Thyroid gland (tissue), 4 donors: Measurements from ENCODE around the gene FAM120A.

ENCODE experiments used
- CTCF ChIP-seq, 6 experiments: fragments of 200-600 bp in 3 of 6; fragments of 450-650 bp in 3 of 6; sonication (generic) in 3 of 6; IDR thresholded peaks; one replicate each; pipeline ENCODE4 v1.5.1; 2016 to 2019; ENCODE audit warnings: antibody characterized with exemption in 6 of 6, mild to moderate bottlenecking in 2 of 6, inconsistent platforms in 1 of 6, moderate library complexity in 1 of 6
- POLR2A ChIP-seq, 2 donors: fragments of 450-650 bp; IDR thresholded peaks; one replicate each; pipeline ENCODE4 v1.6.1; 2017; ENCODE audit warnings: antibody characterized with exemption in 2 of 2, mild to moderate bottlenecking in 2 of 2, moderate library complexity in 1 of 2

DNA sequence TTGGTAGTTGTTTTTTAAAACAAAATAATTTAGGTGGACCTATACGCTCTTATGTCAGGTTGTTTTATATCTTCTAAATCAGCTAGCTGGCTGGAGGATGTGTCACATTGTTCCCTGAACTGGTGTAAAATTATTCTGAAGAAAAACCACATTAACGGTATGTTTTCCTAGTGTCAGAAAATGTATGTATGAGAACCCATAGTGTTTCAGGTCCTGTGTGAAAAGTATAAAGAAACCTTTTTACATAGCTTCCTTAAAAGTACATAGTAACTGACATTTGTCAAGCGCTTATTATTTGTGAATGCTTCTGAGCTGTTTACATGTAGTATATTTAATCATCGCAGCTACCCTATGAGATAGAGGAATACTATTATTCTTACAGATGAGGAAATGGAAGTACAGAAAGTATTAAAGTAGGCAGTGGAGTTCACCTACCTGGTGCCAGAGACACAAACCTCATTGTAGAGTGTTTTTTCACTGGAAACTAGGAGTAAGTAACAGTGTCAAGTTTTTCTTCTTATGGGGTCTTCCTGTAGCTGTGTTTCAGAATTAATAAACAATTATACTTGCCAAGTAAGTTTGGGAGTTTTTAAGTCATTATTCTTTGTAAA lies 12.3 kb downstream of the FAM120A start:
- TF ChIP-seq POLR2A (IDR thresholded peaks at IDR 0.05) (no peak), CTCF (IDR thresholded peaks at IDR 0.05) (no peak)
